ENCODE measurements around the gene SLF2. TPM values are rescaled to one million over a fixed set of nuclear protein-coding genes. Genes with fewer than 3 reads are reported as not detected.

Gene SLF2
- total RNA-seq, 2 donors from 2014 or later, result 25.3 to 77.8 TPM

- Histone ChIP-seq H3K4me3 (no peak overlapping the region), H3K27me3 (replicated peaks; ENCODE audit: insufficient read depth) (no peaks in the 10 kb centered on the region), H3K36me3 (no peaks in the 10 kb centered on the region), H3K4me1 (replicated peaks) (no peaks in the 10 kb centered on the region), H3K9me3 (no peaks in the 10 kb centered on the region), H3K27ac (no peak overlapping the region)
- TF ChIP-seq POLR2AphosphoS5 (IDR thresholded peaks at IDR 0.05) (no peak), POLR2A (IDR thresholded peaks at IDR 0.05) (no peak)
- WGBS, result 15% methylated on average over 4 of the region's 4 CpGs
- no peak for DNase-seq (ENCODE audit: low spot score)
- intact Hi-C loops (cut with DNase I), result no loop called here
These were observed 17.4 kb upstream of the SLF2 start for GRCh38 chr10:100895346-100895745.

- no peaks in the 10 kb centered on the region for H3K27me3 ChIP-seq (replicated peaks; ENCODE audit: insufficient read depth)
- DNase-seq (ENCODE audit: low spot score), result no peak
- no peak overlapping the region for H3K27ac ChIP-seq
- intact Hi-C loops (cut with DNase I), result no loop called here
- no peak for TF ChIP-seq POLR2A (IDR thresholded peaks at IDR 0.05)
- TF ChIP-seq CTCF (IDR thresholded peaks at IDR 0.05), result no peak
- no peak for TF ChIP-seq POLR2AphosphoS5 (IDR thresholded peaks at IDR 0.05)
- no peak overlapping the region for H3K4me3 ChIP-seq
- H3K4me1 ChIP-seq (replicated peaks), result no peaks in the 10 kb centered on the region
- no peaks in the 10 kb centered on the region for H3K36me3 ChIP-seq
- H3K9me3 ChIP-seq, result no peaks in the 10 kb centered on the region
- 94% methylated on average over 3 of the region's 3 CpGs for WGBS
These were observed 16.9 kb upstream of the SLF2 start for GRCh38 chr10:100895896-100896295.

- intact Hi-C loops (cut with DNase I), result no loop called here
- TF ChIP-seq POLR2AphosphoS5 (IDR thresholded peaks at IDR 0.05) (no peak), CTCF (IDR thresholded peaks at IDR 0.05) (no peak), POLR2A (IDR thresholded peaks at IDR 0.05) (no peak)
- H3K36me3 ChIP-seq, result no peaks in the 10 kb centered on the region
- no peak overlapping the region for H3K4me3 ChIP-seq
- H3K9me3 ChIP-seq, result no peaks in the 10 kb centered on the region
- no peaks in the 10 kb centered on the region for H3K27me3 ChIP-seq (replicated peaks; ENCODE audit: insufficient read depth)
- no peak for DNase-seq (ENCODE audit: low spot score)
- no peak overlapping the region for H3K27ac ChIP-seq
- H3K4me1 ChIP-seq (replicated peaks), result no peaks in the 10 kb centered on the region
- 56% methylated on average over 7 of the region's 7 CpGs for WGBS
These were observed 15.8 kb upstream of the SLF2 start for GRCh38 chr10:100896876-100897461.

GRCh38 chr10:100897976-100898375, 14.8 kb upstream of the SLF2 start:
- H3K27me3 ChIP-seq (replicated peaks; ENCODE audit: insufficient read depth), result no peaks in the 10 kb centered on the region
- TF ChIP-seq POLR2A (IDR thresholded peaks at IDR 0.05) (no peak), POLR2AphosphoS5 (IDR thresholded peaks at IDR 0.05) (no peak), CTCF (IDR thresholded peaks at IDR 0.05) (no peak)
- WGBS, result 0% methylated on average over 1 of the region's 1 CpG

GRCh38 chr10:100899171-100899570, 13.6 kb upstream of the SLF2 start:
- intact Hi-C loops (cut with DNase I), result no loop called here
- 71% methylated on average over 4 of the region's 4 CpGs for WGBS
- DNase-seq (ENCODE audit: low spot score), result no peak
- no peaks in the 10 kb centered on the region for H3K36me3 ChIP-seq
- H3K4me1 ChIP-seq (replicated peaks), result no peaks in the 10 kb centered on the region
- no peaks in the 10 kb centered on the region for H3K9me3 ChIP-seq
- TF ChIP-seq POLR2AphosphoS5 (IDR thresholded peaks at IDR 0.05) (no peak), POLR2A (IDR thresholded peaks at IDR 0.05) (no peak), CTCF (IDR thresholded peaks at IDR 0.05) (no peak)
- H3K27ac ChIP-seq, result no peak overlapping the region
- no peaks in the 10 kb centered on the region for H3K27me3 ChIP-seq (replicated peaks; ENCODE audit: insufficient read depth)
- no peak overlapping the region for H3K4me3 ChIP-seq

More at GRCh38 chr10:100897976-100898375, 14.8 kb upstream of the SLF2 start:
- DNase-seq (ENCODE audit: low spot score), result no peak
- Histone ChIP-seq H3K4me1 (replicated peaks) (no peaks in the 10 kb centered on the region), H3K4me3 (no peak overlapping the region), H3K9me3 (no peaks in the 10 kb centered on the region), H3K27ac (no peak overlapping the region), H3K36me3 (no peaks in the 10 kb centered on the region)
- intact Hi-C loops (cut with DNase I), result no loop called here

All from prostate gland (tissue), 2 donors.